Astrocyte (in vitro differentiated cells and primary cell): Measurements from ENCODE around the gene LEMD2.

Experiments used
- CTCF ChIP-seq: IDR thresholded peaks from 2 replicates; pipeline ENCODE4 v1.5.1; 2011; ENCODE audit warnings: low read depth, mild to moderate bottlenecking, inconsistent platforms, low read length, moderate library complexity; ENCODE audit not compliant: insufficient read depth
- EZH2 ChIP-seq: IDR thresholded peaks from 2 replicates; pipeline ENCODE4 v1.6.1; 2012; ENCODE audit warnings: mild to moderate bottlenecking, low read length, inconsistent platforms; ENCODE audit not compliant: insufficient read depth

- TF ChIP-seq CTCF (no peak), EZH2 (no peak)
These were observed 23.6 kb downstream of the LEMD2 start for GRCh38 chr6:33765368-33765767.
